ENCODE results near the gene GSC.

DNA sequence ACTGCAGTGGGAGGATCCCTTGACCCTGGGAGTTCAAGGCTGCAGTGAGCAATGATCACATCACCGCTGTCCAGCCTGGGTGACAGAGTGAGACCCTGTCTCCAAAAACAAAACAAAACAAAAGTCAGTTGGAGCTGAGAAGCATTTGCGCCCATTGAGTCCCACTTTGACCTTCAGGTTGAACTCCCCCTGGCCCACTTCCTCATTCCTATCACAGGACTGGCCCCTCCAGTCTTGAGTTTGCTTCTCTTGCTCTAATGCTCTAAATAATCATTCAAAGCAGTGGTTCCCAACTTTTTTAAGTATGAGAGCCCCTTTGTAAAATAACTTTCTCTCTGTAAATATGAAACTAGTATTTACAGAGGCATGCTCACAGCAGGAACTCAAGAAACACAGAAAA lies 28.0 kb upstream of the GSC start:
- TF ChIP-seq CTCF (IDR thresholded peaks at IDR 0.05) (no peak), POLR2A (IDR thresholded peaks at IDR 0.05) (no peak)

Measured in uterus (tissue), 2 donors.